Measurements from ENCODE around the gene ASTN2.

ASTN2 gene

DNA sequence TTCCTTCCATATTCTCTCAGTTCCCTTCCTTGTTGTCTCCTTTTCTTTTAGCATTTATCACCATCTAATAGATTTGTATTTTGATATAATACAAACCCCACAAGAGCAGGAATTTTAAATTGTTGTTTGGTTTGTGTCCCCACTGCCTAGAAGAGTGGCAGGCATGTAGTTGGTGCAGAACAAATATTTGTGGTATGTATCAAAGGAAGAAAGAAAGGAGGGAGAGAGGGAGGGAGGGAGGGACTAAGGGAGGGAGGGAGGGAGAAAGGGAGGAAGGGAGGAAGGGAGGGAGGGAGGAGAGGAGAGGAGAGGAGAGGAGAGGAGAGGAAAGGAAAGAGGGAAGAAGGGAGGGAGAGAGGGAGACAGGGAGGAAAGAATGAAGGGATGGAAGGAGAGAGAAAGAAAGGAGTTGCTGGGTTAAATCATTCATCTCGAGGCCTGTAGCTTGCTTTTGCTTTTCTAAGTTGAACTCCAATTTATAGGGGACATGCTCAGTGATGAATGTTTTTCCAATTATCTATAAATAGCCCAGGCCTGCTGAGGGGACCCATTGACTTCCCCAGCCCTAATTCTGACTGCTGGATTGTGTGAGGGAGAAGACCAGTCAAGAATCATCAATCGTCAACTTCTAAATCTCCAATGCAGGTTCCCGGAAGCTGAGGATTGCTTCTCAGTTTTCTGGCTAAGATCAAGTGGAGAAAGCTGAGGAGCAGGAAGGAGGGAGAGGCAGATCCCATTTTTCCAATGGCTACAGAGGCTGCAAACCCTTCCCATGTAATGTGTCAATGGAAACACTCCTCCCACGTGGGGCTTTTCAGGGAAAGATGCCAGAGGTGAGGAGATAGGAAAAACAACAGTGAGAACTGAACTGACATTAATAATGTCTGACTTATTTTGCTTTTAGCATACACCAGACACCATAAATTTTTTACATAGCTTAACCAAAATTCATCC is 320.7 kb downstream of the ASTN2 start:
- no peak overlapping the region for H3K4me3 ChIP-seq (ENCODE audit: low read depth, low read length)
- TF ChIP-seq, protein P1, sequence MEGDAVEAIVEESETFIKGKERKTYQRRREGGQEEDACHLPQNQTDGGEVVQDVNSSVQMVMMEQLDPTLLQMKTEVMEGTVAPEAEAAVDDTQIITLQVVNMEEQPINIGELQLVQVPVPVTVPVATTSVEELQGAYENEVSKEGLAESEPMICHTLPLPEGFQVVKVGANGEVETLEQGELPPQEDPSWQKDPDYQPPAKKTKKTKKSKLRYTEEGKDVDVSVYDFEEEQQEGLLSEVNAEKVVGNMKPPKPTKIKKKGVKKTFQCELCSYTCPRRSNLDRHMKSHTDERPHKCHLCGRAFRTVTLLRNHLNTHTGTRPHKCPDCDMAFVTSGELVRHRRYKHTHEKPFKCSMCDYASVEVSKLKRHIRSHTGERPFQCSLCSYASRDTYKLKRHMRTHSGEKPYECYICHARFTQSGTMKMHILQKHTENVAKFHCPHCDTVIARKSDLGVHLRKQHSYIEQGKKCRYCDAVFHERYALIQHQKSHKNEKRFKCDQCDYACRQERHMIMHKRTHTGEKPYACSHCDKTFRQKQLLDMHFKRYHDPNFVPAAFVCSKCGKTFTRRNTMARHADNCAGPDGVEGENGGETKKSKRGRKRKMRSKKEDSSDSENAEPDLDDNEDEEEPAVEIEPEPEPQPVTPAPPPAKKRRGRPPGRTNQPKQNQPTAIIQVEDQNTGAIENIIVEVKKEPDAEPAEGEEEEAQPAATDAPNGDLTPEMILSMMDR (IDR thresholded peaks at IDR 0.05; ENCODE audit: low read depth, low read length, missing control alignments): no peak
- no peak for DNase-seq (ENCODE audit: low read depth)

GRCh38 chr9:117092582-117092981 is 322.3 kb downstream of the ASTN2 start:
- TF ChIP-seq, protein P1 (IDR thresholded peaks at IDR 0.05; ENCODE audit: low read depth, low read length, missing control alignments): no peak
- DNase-seq (ENCODE audit: low read depth): no peak
- H3K4me3 ChIP-seq (ENCODE audit: low read depth, low read length): no peak overlapping the region

- TF ChIP-seq, protein P1 (IDR thresholded peaks at IDR 0.05; ENCODE audit: low read depth, low read length, missing control alignments): no peak
- H3K4me3 ChIP-seq (ENCODE audit: low read depth, low read length): no peak overlapping the region
- DNase-seq (ENCODE audit: low read depth): no peak
Observed at GRCh38 chr9:117091529-117091928, 323.3 kb downstream of the ASTN2 start.

DNA sequence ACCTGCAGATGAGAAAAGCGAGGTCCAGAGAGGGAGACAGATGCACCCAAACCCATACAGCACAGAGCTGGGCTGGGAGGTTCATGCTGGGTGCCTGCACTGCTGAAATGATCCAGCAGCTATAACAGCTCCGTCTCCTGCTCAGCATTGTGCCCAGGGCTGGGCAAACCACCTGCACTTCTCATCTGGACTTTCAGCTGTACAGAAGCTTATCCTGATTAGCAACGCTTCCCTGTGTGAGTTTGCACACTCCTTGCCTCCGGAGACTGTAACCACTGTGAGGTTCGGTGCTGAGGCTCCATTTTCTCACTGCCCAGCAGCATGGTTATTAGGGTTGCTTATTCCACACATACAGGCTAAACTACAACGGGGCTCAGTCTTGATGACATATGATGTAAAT is 326.1 kb downstream of the ASTN2 start:
- TF ChIP-seq, protein P1 (IDR thresholded peaks at IDR 0.05; ENCODE audit: low read depth, low read length, missing control alignments): no peak
- no peak for DNase-seq (ENCODE audit: low read depth)
- H3K4me3 ChIP-seq (ENCODE audit: low read depth, low read length): no peak overlapping the region

DNA sequence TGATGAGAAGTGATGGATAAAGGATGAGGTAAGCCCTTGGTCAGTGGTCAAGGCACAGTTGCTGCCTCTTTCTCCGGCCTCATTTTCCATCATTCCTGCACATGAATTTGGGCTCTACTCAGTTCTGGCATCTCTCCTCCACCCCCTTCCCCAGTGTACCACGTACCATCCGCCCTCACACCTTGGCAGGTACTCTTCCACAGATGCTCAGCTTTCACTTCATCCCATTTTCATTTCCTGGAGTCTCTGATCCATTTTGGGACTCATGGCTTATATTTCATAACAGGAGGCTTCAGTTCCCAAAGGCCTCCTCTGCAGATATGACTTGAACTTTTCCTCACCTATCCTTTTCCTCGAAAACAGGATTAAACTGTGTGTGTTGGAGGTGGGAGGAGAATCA is 326.7 kb downstream of the ASTN2 start:
- no peak overlapping the region for H3K4me3 ChIP-seq (ENCODE audit: low read depth, low read length)
- TF ChIP-seq, protein P1 (IDR thresholded peaks at IDR 0.05; ENCODE audit: low read depth, low read length, missing control alignments): no peak
- no peak for DNase-seq (ENCODE audit: low read depth)

DNA sequence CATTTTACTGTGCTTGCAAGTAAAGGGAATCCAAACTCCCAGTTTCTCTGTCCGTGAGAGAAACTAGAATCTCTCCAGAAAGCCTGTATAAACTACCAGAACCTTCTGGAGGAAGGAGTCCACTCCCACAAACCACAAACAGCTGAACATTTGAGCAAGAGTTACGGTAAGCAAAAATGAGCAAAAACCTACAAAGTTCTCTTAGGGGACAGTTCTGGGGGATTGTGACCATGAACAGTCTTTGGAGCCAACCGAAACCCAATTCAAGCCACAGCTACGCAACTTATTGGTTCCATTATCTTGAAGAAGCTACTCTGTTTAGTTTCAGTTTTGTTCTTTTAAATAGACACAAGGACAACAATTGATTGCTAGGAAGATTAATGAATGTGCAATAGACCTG is 330.6 kb downstream of the ASTN2 start:
- no peak for DNase-seq (ENCODE audit: low read depth)
- H3K4me3 ChIP-seq (ENCODE audit: low read depth, low read length): no peak overlapping the region
- TF ChIP-seq, protein P1 (IDR thresholded peaks at IDR 0.05; ENCODE audit: low read depth, low read length, missing control alignments): no peak

GRCh38 chr9:117083559-117083958 is 331.3 kb downstream of the ASTN2 start:
- TF ChIP-seq, protein P1 (IDR thresholded peaks at IDR 0.05; ENCODE audit: low read depth, low read length, missing control alignments): no peak
- DNase-seq (ENCODE audit: low read depth): no peak
- no peak overlapping the region for H3K4me3 ChIP-seq (ENCODE audit: low read depth, low read length)

All from GM12864 (cell line).